NCI-H82 (cell line): ENCODE measurements around the gene PNPLA2.

Experiments used
- DNase-seq: peaks from one replicate; lab custom pipeline; 2025; lab: John Stamatoyannopoulos, UW

PNPLA2 gene

GRCh38 chr11:818396-819128 is at the start of gene PNPLA2:
PNPLA2 (plus strand) TSS chr11:818914; CDS start chr11:819719, 805 bp downstream.
- DNase-seq = no peak

- no peak for DNase-seq
Measured at GRCh38 chr11:769887-770641, 48.6 kb upstream of the PNPLA2 start.

- DNase-seq = no peak
Measured at GRCh38 chr11:770642-771616, 47.8 kb upstream of the PNPLA2 start.

- DNase-seq = no peak
Measured at GRCh38 chr11:771617-772204, 47.0 kb upstream of the PNPLA2 start.

- no peak for DNase-seq
Measured at GRCh38 chr11:772429-773390, 46.0 kb upstream of the PNPLA2 start.

GRCh38 chr11:773425-773824 is 45.3 kb upstream of the PNPLA2 start:
- no peak for DNase-seq

- no peak for DNase-seq
Measured at GRCh38 chr11:773830-774229, 44.9 kb upstream of the PNPLA2 start.

- DNase-seq = no peak
Measured at GRCh38 chr11:774873-775592, 43.7 kb upstream of the PNPLA2 start.

GRCh38 chr11:776263-776560 is 42.5 kb upstream of the PNPLA2 start:
- no peak for DNase-seq

GRCh38 chr11:776561-777287 is 42.0 kb upstream of the PNPLA2 start:
- DNase-seq = peak; percentile 71

- DNase-seq = peak; percentile 86
Measured at GRCh38 chr11:777288-778255, 41.1 kb upstream of the PNPLA2 start, which contains the start of gene GATD1. GATD1 (minus strand) TSS chr11:777487; CDS start chr11:777462, 25 bp downstream.

GRCh38 chr11:778976-779954 is 39.4 kb upstream of the PNPLA2 start:
- DNase-seq = no peak

- no peak for DNase-seq
Measured at GRCh38 chr11:779955-780532, 38.7 kb upstream of the PNPLA2 start.

- no peak for DNase-seq
Measured at GRCh38 chr11:782264-783174, 36.2 kb upstream of the PNPLA2 start.

- peak; percentile 94 for DNase-seq
Measured at GRCh38 chr11:783581-784015, 35.1 kb upstream of the PNPLA2 start.
